Calu3 (cell line): ENCODE data around the gene TEKT3. TPM values are rescaled to one million over a fixed set of nuclear protein-coding genes. Genes with fewer than 3 reads are reported as not detected.

Experiments used
- BruUV-seq: library from RNA; stranded (reverse); fragments of 400-500 nt; replicated peaks from 2 replicates; lab custom pipeline; 2021; lab: Mats Ljungman, UMichigan
- CTCF ChIA-PET: fragments of 300-600 bp; sonication (Branson Sonifier 250); formaldehyde crosslinking; loops from one replicate; lab custom pipeline; 2022; ENCODE audit warnings: antibody characterized with exemption; lab: Charles Lee
- DNase-seq: peaks from one replicate; pipeline ENCODE4 v3.0.0; 2022
- H3K27ac Mint-ChIP-seq: one replicate; pipeline ENCODE4 v1.8.0; 2022; ENCODE audit warnings: mixed read lengths; ENCODE audit not compliant: unreplicated experiment
- H3K27me3 Mint-ChIP-seq: one replicate; pipeline ENCODE4 v1.8.0; 2022; ENCODE audit warnings: mixed read lengths; ENCODE audit not compliant: unreplicated experiment
- H3K36me3 Mint-ChIP-seq: one replicate; pipeline ENCODE4 v1.8.0; 2022; ENCODE audit warnings: mild to moderate bottlenecking, moderate library complexity, mixed read lengths; ENCODE audit not compliant: insufficient read depth, unreplicated experiment
- H3K4me1 Mint-ChIP-seq: one replicate; pipeline ENCODE4 v1.8.0; 2022; ENCODE audit warnings: mild to moderate bottlenecking, low read depth, mixed read lengths; ENCODE audit not compliant: unreplicated experiment
- H3K4me3 Mint-ChIP-seq: one replicate; pipeline ENCODE4 v1.8.0; 2022; ENCODE audit warnings: mild to moderate bottlenecking, low read depth, moderate library complexity, mixed read lengths; ENCODE audit not compliant: unreplicated experiment
- H3K9me3 Mint-ChIP-seq: one replicate; pipeline ENCODE4 v1.8.0; 2022; ENCODE audit warnings: low read depth, mixed read lengths; ENCODE audit not compliant: unreplicated experiment
- intact Hi-C: fragments of 100-400 bp; cut with micrococcal nuclease; formaldehyde crosslinking; loops from one replicate; pipeline ENCODE4 v1.10.0; 2022; ENCODE audit not compliant: unreplicated experiment
- total RNA-seq: library from RNA; stranded (reverse); gene quantifications from 2 replicates; pipeline ENCODE4 v1.2.3, GENCODE V29; 2022
- TF ChIP-seq, protein P1 (sequence below): fragments of 200-600 bp; IDR thresholded peaks from one replicate; pipeline ENCODE4 v1.8.0; 2022; ENCODE audit warnings: antibody characterized with exemption; ENCODE audit not compliant: unreplicated experiment

TEKT3 gene
- total RNA-seq, 1 experiment from 2014 or later, result not detected

GRCh38 chr17:15371376-15372130 is 30.2 kb upstream of the TEKT3 start:
- CTCF ChIA-PET, result no interaction called here
- TF ChIP-seq, protein P1, sequence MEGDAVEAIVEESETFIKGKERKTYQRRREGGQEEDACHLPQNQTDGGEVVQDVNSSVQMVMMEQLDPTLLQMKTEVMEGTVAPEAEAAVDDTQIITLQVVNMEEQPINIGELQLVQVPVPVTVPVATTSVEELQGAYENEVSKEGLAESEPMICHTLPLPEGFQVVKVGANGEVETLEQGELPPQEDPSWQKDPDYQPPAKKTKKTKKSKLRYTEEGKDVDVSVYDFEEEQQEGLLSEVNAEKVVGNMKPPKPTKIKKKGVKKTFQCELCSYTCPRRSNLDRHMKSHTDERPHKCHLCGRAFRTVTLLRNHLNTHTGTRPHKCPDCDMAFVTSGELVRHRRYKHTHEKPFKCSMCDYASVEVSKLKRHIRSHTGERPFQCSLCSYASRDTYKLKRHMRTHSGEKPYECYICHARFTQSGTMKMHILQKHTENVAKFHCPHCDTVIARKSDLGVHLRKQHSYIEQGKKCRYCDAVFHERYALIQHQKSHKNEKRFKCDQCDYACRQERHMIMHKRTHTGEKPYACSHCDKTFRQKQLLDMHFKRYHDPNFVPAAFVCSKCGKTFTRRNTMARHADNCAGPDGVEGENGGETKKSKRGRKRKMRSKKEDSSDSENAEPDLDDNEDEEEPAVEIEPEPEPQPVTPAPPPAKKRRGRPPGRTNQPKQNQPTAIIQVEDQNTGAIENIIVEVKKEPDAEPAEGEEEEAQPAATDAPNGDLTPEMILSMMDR, result no peak
- DNase-seq, result no peak
- Mint-ChIP-seq H3K36me3 (no peaks in the 10 kb centered on the region), H3K9me3 (no peaks in the 10 kb centered on the region), H3K27me3 (no peaks in the 10 kb centered on the region), H3K4me1 (no peaks in the 10 kb centered on the region), H3K27ac (no peak overlapping the region), H3K4me3 (no peak overlapping the region)
- intact Hi-C loops, result no loop called here
- BruUV-seq, result no TSS peak

- Mint-ChIP-seq H3K36me3 (no peaks in the 10 kb centered on the region), H3K9me3 (no peaks in the 10 kb centered on the region), H3K27me3 (no peaks in the 10 kb centered on the region), H3K27ac (no peak overlapping the region), H3K4me3 (no peak overlapping the region), H3K4me1 (no peaks in the 10 kb centered on the region)
- TF ChIP-seq, protein P1, result no peak
- intact Hi-C loops, result no loop called here
- CTCF ChIA-PET, result interaction anchor here (0.7 kb wide), 1 partner anchor 9 kb away, joined by 3 read pairs; no protein-coding TSS in a partner anchor
- no TSS peak for BruUV-seq
- no peak for DNase-seq
Measured at GRCh38 chr17:15368600-15368999, 27.2 kb upstream of the TEKT3 start.

DNA sequence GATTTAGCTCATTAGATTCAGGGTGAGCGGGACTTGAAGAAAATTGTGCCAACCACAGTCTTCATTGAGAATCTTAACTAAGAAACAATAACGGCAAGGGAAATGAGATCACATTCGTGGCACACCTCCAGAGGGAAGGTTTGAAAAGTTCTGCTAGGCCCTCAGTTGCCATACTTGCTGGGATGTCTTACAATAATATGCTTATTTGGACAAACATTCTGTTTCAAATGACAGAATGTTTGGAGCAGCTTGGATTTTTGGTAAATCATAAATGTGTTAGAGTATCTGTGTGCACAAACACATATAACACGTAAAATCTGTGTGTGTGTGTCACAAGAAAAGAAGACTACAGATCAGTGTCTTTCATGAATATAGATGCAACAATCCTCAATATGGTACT is 24.6 kb upstream of the TEKT3 start:
- Mint-ChIP-seq H3K4me1 (no peaks in the 10 kb centered on the region), H3K9me3 (no peaks in the 10 kb centered on the region), H3K27me3 (no peaks in the 10 kb centered on the region), H3K27ac (no peak overlapping the region), H3K36me3 (no peaks in the 10 kb centered on the region), H3K4me3 (no peak overlapping the region)
- no peak for DNase-seq
- intact Hi-C loops, result no loop called here
- CTCF ChIA-PET, result no interaction called here
- BruUV-seq, result no TSS peak
- TF ChIP-seq, protein P1, result no peak

GRCh38 chr17:15364615-15365014 is 23.2 kb upstream of the TEKT3 start:
- intact Hi-C loops, result no loop called here
- CTCF ChIA-PET, result no interaction called here
- Mint-ChIP-seq H3K9me3 (no peaks in the 10 kb centered on the region), H3K27ac (no peak overlapping the region), H3K4me1 (no peaks in the 10 kb centered on the region), H3K27me3 (no peaks in the 10 kb centered on the region), H3K36me3 (no peaks in the 10 kb centered on the region), H3K4me3 (no peak overlapping the region)
- BruUV-seq, result no TSS peak
- DNase-seq, result no peak
- TF ChIP-seq, protein P1, result no peak
